HAP-1 (cell line): Measurements from ENCODE around the gene AKTIP.
A peak's percentile ranks its signal among the peaks of the same experiment; 100 is the strongest.
"Not testable (repeated sequence)": the region's sequence is repeated elsewhere in the genome, so short reads cannot be mapped to it uniquely, and the experiment has no call there.

Experiments
- DNase-seq, 2 experiments: peaks; one replicate each; pipeline ENCODE4 v3.0.0-alpha.2; 2016 to 2020; ENCODE audit warnings: low spot score in 2 of 2
- H3K27me3 ChIP-seq: fragments of 250-450 bp; sonication (Bioruptor Pico); 2 replicates; pipeline ENCODE4 v1.5.1; 2020; ENCODE audit warnings: low read depth, mild to moderate bottlenecking, moderate library complexity
- H3K36me3 ChIP-seq: fragments of 250-450 bp; sonication (Bioruptor Pico); replicated peaks from 2 replicates; pipeline ENCODE4 v1.5.1; 2020; ENCODE audit warnings: mild to moderate bottlenecking
- H3K4me1 ChIP-seq: fragments of 250-450 bp; sonication (Bioruptor Pico); 2 replicates; pipeline ENCODE4 v1.5.1; 2020; ENCODE audit warnings: mild to moderate bottlenecking
- H3K4me3 ChIP-seq: fragments of 250-450 bp; sonication (Bioruptor Pico); 2 replicates; pipeline ENCODE4 v1.5.1; 2020; ENCODE audit warnings: mild to moderate bottlenecking, moderate library complexity
- H3K9me3 ChIP-seq: fragments of 250-450 bp; sonication (Bioruptor Pico); 2 replicates; pipeline ENCODE4 v1.5.1; 2020; ENCODE audit warnings: mild to moderate bottlenecking, moderate library complexity
- in situ Hi-C: fragments of 300-500 bp; cut with MboI; formaldehyde crosslinking; loops from 3 replicates; pipeline ENCODE4 v1.14.3; 2020; ENCODE audit warnings: low sequenced_read_pairs, inconsistent platforms, mixed read lengths

Gene AKTIP

DNA sequence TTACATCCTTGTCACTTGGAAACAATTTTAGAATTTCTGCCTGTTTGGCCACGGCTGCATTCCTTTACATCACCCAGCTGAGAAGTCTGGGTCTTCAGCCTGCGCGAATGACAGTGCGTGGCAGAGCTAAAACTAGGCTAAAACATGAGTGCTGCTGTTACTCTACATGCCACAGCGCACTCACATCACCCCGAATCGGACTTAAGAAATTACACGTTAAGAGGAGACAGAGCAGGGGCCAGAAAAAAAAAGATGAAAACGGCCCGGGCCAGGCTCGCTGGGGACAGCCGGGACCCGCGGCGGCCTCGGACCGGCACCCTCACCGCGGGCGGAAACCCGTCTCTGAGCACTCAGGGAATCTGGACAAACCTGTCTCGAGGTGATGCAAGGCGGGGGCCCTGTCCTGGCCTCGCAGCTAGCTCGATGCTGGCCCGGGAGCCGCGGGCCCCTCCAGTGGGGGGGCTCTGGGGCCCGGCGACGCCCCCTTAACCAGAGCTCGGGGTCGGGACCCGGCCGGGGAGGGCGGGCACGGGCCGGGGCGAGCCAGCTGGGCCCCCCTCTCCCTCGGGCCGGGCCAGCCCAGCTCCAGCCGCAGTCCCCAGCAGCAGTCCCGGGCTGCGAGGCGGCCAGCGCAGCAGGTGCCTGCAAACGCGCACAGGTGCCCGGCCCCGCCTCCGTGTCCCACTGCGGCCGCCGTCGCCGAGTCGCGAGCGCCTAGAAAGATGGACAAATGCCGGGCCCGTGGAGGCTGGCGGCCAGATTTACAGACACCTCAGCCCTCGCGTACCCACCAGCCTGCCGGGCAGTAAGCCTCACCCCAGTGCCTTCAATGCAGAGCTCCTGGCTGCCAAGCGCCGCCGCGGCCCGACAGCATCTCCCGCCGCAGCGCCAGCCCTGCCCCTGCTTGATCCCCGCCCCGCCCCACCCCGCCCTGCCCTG is at the start of gene AKTIP:
Gene AKTIP, minus strand, starts transcription at position 879 of the 939 bp plus-strand sequence. CDS start 2,950 bp downstream, outside the sequence.
- no peaks in the 10 kb centered on the region for H3K9me3 ChIP-seq
- peak in 1 of 2 experiments; percentile 24 for DNase-seq
- in situ Hi-C loops, result no loop called here
- no peaks in the 10 kb centered on the region for H3K36me3 ChIP-seq
- no peaks in the 10 kb centered on the region for H3K27me3 ChIP-seq
- H3K4me1 ChIP-seq, result peaks cover 13% of the 10 kb centered on the region
- H3K4me3 ChIP-seq, result peak within 1 kb of the TSS; percentile 80

DNA sequence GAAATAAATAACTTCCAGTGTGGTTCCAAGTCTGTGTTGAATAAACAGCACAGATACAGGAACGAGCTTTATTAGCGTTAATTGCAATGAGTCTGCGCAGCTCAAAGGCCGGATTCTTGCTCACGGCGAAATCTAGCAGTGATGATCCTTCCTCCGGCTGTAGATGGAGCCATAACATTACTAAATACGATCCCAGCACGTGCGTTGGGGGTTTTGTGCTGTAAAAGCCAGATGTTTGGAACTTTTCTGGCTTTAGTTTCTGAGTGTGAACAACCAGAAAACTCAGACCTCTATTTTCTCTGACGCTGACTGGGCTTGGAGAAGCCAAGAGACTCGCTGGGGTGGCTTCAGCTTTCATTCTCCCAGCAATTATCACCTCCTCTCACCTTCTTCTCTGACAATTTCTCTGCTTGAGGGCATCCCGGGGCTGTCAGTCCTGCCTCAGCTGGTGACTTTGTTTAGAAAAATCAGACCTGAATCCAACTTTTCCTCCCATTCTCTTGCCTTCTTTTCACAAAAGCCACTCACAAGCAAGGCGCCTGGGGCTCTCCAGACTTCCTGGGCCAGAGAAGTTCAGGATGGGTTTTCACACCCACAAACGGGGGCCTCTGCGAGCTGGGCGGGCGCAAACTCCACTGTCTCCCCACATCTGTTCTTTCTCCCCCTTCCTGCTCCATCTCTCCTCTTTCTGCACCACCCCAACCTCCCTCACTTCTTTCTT is 47.1 kb upstream of the AKTIP start:
- DNase-seq, result peak; percentile 81 to 86
- no peak overlapping the region for H3K4me3 ChIP-seq
- H3K27me3 ChIP-seq, result peaks cover 17% of the 10 kb centered on the region
- no peaks in the 10 kb centered on the region for H3K36me3 ChIP-seq
- in situ Hi-C loops, result loop anchor here (10.0 to 25.0 kb wide), 3 partner anchors 215 to 1712 kb away; no protein-coding TSS in a partner anchor
- H3K4me1 ChIP-seq, result peaks cover 2% of the 10 kb centered on the region; the same call in 1 of the 2 replicates
- H3K9me3 ChIP-seq, result no peaks in the 10 kb centered on the region

DNA sequence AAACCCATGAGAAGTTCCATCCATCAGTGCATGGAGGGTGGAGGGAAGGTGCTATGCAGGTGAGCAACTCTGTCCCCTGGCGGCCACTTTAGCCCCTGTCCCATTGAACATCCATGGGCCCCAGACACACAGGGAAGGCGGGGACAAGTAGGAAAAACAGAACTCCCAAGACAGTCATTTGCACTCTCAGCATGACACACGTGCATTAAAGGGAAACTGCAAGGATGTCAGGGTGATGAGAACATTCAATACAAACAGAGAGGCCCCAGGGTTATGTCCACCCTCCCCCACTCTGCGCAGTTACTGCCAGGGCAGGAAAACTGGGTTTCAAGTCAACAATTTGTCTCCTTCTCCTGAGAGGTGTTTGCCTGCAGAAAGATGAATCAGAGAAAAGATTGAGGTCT is 44.0 kb upstream of the AKTIP start:
- H3K27me3 ChIP-seq, result peaks cover 18% of the 10 kb centered on the region
- peak in 1 of 2 experiments; percentile 54 for DNase-seq

DNA sequence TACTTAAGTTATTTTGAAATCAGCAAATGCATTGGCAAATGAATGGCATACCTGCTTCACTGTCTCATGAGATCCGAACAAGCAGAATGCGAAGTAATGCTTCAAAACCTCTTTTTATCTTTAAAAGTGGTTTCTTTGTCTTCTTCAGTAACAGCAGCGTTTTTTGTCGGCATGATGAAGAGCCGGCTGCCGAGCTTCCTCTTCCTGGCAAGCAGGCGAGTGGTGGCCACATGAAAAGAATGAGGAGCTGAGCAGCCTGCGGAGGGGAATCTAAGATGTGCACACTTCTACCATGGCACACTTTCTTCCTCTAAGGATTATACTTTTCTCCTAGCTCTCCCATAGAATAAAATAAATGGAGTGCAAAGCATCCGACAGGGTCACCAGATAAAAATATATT is 42.4 kb upstream of the AKTIP start:
- no peaks in the 10 kb centered on the region for H3K9me3 ChIP-seq
- DNase-seq, result no peak
- no peaks in the 10 kb centered on the region for H3K36me3 ChIP-seq
- H3K4me1 ChIP-seq, result peaks cover 2% of the 10 kb centered on the region; the same call in 1 of the 2 replicates
- in situ Hi-C loops, result no loop called here
- no peak overlapping the region for H3K4me3 ChIP-seq
- H3K27me3 ChIP-seq, result peaks cover 18% of the 10 kb centered on the region

More for the DNA sequence above, 44.0 kb upstream of the AKTIP start:
- no peaks in the 10 kb centered on the region for H3K9me3 ChIP-seq
- peaks cover 2% of the 10 kb centered on the region; the same call in 1 of the 2 replicates for H3K4me1 ChIP-seq
- H3K4me3 ChIP-seq, result no peak overlapping the region
- no peaks in the 10 kb centered on the region for H3K36me3 ChIP-seq
- in situ Hi-C loops, result no loop called here

DNA sequence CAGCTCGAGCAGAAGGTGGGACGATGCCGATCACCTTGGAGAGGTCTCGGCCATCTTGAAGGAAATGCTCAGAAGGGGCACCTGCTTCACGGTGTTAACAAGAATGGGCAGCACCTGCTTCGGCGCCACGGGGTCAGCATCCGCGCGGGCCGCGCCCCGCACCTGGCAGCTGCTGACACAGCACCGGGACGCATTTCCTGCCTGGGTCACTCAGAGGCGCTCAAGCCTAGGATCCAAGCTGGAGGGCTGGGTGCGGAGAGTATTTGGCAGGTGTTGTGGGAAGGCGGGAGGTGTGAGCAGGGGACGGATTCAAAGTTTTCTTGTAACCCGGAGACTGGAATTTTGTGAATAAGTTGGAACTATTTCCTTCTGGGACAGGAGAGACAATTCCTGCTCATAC is 39.3 kb upstream of the AKTIP start:
- in situ Hi-C loops, result no loop called here
- Histone ChIP-seq H3K4me1 (no peaks in the 10 kb centered on the region), H3K4me3 (no peak overlapping the region), H3K9me3 (no peaks in the 10 kb centered on the region), H3K27me3 (peaks cover 12% of the 10 kb centered on the region), H3K36me3 (no peaks in the 10 kb centered on the region)
- no peak for DNase-seq

DNA sequence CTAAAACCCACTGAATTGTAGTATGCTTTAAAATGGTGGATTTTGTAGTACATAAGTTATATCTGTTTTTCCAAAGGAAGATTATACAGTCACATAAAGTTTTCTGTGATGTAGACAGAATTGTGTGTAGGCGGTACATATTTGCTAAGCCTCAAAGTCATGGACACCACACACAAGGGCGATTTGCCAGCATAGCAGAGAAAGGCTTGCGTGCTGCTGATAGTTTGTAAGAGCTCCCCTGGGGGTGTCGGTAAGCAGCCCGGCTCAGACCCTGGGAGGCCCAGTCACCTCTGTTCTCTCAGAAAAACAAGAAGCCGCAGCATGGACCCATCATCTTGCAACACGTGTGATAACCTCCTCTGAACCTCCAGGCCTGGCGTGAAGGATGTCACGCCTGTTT is 38.3 kb upstream of the AKTIP start:
- Histone ChIP-seq H3K4me1 (no peaks in the 10 kb centered on the region), H3K4me3 (no peak overlapping the region), H3K36me3 (no peaks in the 10 kb centered on the region), H3K27me3 (peaks cover 7% of the 10 kb centered on the region), H3K9me3 (no peaks in the 10 kb centered on the region)
- DNase-seq, result no peak
- in situ Hi-C loops, result no loop called here

DNA sequence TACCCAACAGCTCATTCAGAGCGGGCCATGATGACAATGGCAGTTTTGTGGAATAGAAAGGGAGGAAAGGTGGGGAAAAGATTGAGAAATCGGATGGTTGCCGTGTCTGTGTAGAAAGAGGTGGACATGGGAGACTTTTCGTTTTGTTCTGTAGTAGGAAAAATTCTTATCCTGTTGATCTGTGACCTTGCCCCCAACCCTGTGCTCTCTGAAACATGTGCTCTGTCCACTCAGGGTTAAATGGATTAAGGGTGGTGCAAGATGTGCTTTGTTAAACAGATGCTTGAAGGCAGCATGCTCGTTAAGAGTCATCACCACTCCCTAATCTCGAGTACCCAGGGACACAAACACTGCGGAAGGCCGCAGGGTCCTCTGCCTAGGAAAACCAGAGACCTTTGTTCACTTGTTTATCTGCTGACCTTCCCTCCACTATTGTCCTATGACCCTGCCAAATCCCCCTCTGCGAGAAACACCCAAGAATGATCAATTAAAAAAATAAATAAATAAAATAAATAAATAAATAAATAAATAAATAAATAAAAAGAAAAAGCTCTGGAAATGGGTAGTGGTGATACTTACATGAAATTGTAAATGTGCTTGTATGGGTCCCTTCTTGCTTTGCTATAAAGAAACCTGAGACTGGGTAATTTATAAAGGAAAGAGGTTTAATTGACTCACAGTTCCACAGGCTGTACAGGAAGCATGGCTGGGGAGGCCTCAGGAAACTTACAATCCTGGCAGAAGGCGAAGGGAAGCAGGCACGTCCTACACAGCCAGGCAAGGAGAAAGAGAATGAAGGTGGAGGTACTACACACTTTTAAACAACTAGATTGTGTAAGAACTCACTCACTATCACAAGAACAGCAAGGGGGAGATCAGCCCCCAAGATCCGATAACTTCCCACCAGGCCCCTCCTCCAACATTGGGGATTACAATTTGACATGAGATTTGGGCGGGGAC is 37.0 kb upstream of the AKTIP start:
- H3K4me3 ChIP-seq, in situ Hi-C loops, DNase-seq, H3K9me3 ChIP-seq, H3K27me3 ChIP-seq, H3K36me3 ChIP-seq, H3K4me1 ChIP-seq: not testable (repeated sequence)

DNA sequence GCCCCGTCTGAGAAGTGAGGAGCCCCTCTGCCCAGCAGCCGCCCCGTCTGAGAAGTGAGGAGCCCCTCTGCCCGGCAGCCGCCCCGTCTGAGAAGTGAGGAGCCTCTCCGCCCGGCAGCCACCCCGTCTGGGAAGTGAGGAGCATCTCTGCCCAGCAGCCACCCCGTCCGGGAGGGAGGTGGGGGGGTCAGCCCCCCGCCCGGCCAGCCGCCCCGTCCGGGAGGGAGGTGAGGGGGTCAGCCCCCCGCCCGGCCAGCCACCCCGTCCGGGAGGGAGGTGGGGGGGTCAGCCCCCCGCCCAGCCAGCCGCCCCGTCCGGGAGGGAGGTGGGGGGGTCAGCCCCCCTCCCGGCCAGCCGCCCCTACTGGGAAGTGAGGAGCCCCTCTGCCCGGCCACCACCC is 36.3 kb upstream of the AKTIP start:
- in situ Hi-C loops, H3K36me3 ChIP-seq, H3K4me1 ChIP-seq, DNase-seq, H3K27me3 ChIP-seq, H3K4me3 ChIP-seq, H3K9me3 ChIP-seq: not testable (repeated sequence)

DNA sequence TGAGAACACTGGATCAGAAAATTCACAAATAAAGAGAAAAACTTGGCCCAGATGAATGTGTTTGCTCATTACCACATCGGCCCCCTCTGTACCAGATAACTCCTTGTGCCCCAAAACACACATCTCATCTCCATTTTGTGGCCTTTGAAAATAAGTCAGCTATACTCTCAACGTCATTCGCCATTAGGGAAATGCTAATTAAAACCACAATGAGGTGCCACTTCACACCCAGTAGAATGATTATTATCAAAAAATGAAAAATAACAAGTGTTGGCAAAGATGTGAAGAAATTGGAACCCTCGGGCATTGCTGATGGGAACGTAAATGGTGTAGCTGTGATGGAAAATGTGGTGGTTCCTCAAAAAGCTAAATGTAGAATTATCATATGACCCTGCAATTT is 34.6 kb upstream of the AKTIP start:
- Histone ChIP-seq H3K27me3 (no peaks in the 10 kb centered on the region), H3K9me3 (no peaks in the 10 kb centered on the region), H3K4me1 (no peaks in the 10 kb centered on the region), H3K4me3 (no peak overlapping the region), H3K36me3 (no peaks in the 10 kb centered on the region)
- DNase-seq, result no peak
- in situ Hi-C loops, result no loop called here

DNA sequence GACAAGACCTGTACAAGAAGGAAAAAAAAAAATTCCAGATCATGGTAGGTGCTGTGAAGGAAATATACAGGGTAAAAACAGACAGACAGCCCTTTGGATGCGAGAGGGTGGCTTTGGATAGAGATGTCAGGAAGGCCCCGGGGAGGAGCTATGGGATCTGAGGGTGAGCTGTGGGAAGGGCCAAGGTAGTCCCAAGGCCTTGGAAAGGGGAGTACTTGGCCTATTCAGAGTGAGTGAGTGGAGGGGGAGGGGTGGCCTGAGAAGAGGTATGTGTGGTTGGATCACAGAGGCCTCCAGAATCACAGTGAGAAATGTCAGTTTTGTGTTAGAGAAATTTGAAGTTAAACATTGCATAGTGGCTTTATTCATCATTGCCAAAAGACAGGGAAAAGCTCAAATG is 31.2 kb upstream of the AKTIP start:
- no peak for DNase-seq
- Histone ChIP-seq H3K27me3 (no peaks in the 10 kb centered on the region), H3K36me3 (no peaks in the 10 kb centered on the region), H3K9me3 (no peaks in the 10 kb centered on the region), H3K4me1 (no peaks in the 10 kb centered on the region), H3K4me3 (no peak overlapping the region)
- in situ Hi-C loops, result no loop called here

DNA sequence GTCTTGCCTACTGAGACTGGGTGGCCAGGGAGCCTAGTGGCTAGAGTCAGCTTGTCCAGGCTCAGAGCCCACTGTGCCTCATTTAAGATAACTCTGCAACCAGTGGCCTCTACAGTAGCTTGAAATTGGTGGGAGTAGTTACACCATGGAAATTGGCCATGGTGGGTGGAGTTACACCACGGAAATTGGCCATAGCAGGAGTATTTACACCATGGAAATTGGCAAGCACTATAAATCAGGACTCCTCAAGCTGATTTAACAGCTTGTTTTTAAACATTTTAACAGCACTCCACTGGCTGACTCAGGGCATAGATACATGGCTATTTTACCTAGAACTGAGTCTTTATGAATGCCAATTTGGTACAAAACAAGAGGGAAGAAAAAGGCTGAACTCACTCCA is 27.7 kb upstream of the AKTIP start:
- no peak for DNase-seq
- Histone ChIP-seq H3K9me3 (no peaks in the 10 kb centered on the region), H3K27me3 (no peaks in the 10 kb centered on the region), H3K36me3 (no peaks in the 10 kb centered on the region), H3K4me1 (no peaks in the 10 kb centered on the region), H3K4me3 (no peak overlapping the region)
- in situ Hi-C loops, result no loop called here

DNA sequence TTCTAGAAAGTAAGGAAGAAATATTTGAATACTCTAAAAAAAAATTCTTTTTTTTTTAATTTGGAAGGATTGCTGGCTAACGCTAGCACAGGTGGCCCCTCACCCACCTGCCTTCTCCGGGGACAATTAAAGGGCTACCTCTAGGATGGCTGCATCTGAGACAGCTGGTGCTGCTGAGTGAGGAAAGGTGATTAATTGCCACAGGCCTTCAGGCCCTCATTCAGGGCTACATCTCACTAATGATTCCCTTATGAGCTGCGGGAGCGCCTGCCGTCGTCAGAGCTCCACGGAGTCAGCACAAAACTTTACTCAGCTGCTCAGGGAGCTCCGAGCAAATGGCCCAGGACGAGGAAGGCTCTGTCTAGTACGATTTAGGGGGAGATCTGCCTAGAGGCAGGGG is 27.0 kb upstream of the AKTIP start:
- in situ Hi-C loops, result no loop called here
- no peaks in the 10 kb centered on the region for H3K36me3 ChIP-seq
- H3K27me3 ChIP-seq, result no peaks in the 10 kb centered on the region
- no peaks in the 10 kb centered on the region for H3K9me3 ChIP-seq
- no peaks in the 10 kb centered on the region for H3K4me1 ChIP-seq
- no peak for DNase-seq
- no peak overlapping the region for H3K4me3 ChIP-seq

DNA sequence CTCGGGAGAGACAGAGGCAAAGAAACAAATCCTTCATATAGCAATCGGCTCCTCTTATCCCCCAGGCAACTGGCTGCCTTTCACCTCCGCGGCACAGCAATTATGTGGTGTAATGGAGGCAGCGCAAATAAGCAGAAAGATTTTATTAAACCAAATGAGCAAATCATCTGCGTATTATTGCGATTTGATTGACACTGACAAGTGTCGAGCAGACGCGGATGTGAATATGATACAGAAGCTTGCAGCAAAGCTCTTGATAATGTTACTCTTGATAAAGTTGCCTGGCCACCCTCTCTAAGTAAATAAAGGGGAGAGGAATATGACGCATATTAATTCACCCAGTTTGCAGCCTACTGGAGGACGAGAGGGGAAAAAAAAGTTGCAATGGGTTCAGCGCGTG is 26.5 kb upstream of the AKTIP start:
- H3K4me1 ChIP-seq, result no peaks in the 10 kb centered on the region
- in situ Hi-C loops, result no loop called here
- no peaks in the 10 kb centered on the region for H3K36me3 ChIP-seq
- H3K27me3 ChIP-seq, result no peaks in the 10 kb centered on the region
- no peaks in the 10 kb centered on the region for H3K9me3 ChIP-seq
- no peak for DNase-seq
- H3K4me3 ChIP-seq, result no peak overlapping the region
